Memory B cell (primary cell): ENCODE results near the gene TMPRSS4.

Source experiments
- ATAC-seq: fragments of 150-1000 bp; cut with Tn5 transposase; 2 replicates; pipeline ENCODE4 v1.10.0; 2021; ENCODE audit warnings: low read depth, mild to moderate bottlenecking, moderate library complexity
- DNase-seq, 2 donors: peaks; one replicate each; pipeline ENCODE4 v3.0.0; 2022; ENCODE audit warnings: low spot score in 2 of 2
- H3K27ac Mint-ChIP-seq: one replicate; pipeline ENCODE4 v1.8.0; 2022; ENCODE audit warnings: mild to moderate bottlenecking, moderate library complexity, mixed read lengths
- H3K27me3 Mint-ChIP-seq: one replicate; pipeline ENCODE4 v1.8.0; 2022; ENCODE audit warnings: mixed read lengths
- H3K36me3 Mint-ChIP-seq: one replicate; pipeline ENCODE4 v1.8.0; 2022; ENCODE audit warnings: mild to moderate bottlenecking, mixed read lengths
- H3K4me1 Mint-ChIP-seq: one replicate; pipeline ENCODE4 v1.8.0; 2022; ENCODE audit warnings: mixed read lengths
- H3K4me3 Mint-ChIP-seq: one replicate; pipeline ENCODE4 v1.8.0; 2022; ENCODE audit warnings: mild to moderate bottlenecking, moderate library complexity, mixed read lengths
- H3K9me3 Mint-ChIP-seq: one replicate; pipeline ENCODE4 v1.8.0; 2022; ENCODE audit warnings: mixed read lengths

The TMPRSS4 gene

GRCh38 chr11:118149493-118149892 lies 72.6 kb downstream of the TMPRSS4 start:
- Mint-ChIP-seq H3K27me3 (peaks cover 22% of the 10 kb centered on the region), H3K4me3 (no peak overlapping the region), H3K4me1 (peaks cover 6% of the 10 kb centered on the region), H3K9me3 (no peaks in the 10 kb centered on the region), H3K27ac (no peak overlapping the region), H3K36me3 (no peaks in the 10 kb centered on the region)
- ATAC-seq (no peak), DNase-seq (no peak)

GRCh38 chr11:118151431-118151830 lies 74.6 kb downstream of the TMPRSS4 start:
- no peaks in the 10 kb centered on the region for H3K36me3 Mint-ChIP-seq
- no peak overlapping the region for H3K27ac Mint-ChIP-seq
- ATAC-seq (no peak), DNase-seq (no peak)
- peaks cover 6% of the 10 kb centered on the region for H3K4me1 Mint-ChIP-seq
- H3K27me3 Mint-ChIP-seq, result peaks cover 22% of the 10 kb centered on the region
- H3K4me3 Mint-ChIP-seq, result no peak overlapping the region
- H3K9me3 Mint-ChIP-seq, result no peaks in the 10 kb centered on the region

- DNase-seq, result no peak
- peaks cover 6% of the 10 kb centered on the region for H3K4me1 Mint-ChIP-seq
- peak overlapping the region; percentile 39 for H3K4me3 Mint-ChIP-seq
- H3K27me3 Mint-ChIP-seq, result peaks cover 28% of the 10 kb centered on the region
- no peak overlapping the region for H3K27ac Mint-ChIP-seq
- no peaks in the 10 kb centered on the region for H3K9me3 Mint-ChIP-seq
- H3K36me3 Mint-ChIP-seq, result no peaks in the 10 kb centered on the region
- ATAC-seq, result no peak
Measured at GRCh38 chr11:118152020-118152551, 75.2 kb downstream of the TMPRSS4 start.

- ATAC-seq, result peak; percentile 26
- Mint-ChIP-seq H3K9me3 (no peaks in the 10 kb centered on the region), H3K27me3 (peaks cover 32% of the 10 kb centered on the region), H3K36me3 (no peaks in the 10 kb centered on the region), H3K4me3 (peak within 1 kb of the TSS; percentile 55), H3K27ac (no peak within 1 kb of the TSS), H3K4me1 (peaks cover 6% of the 10 kb centered on the region)
- no peak for DNase-seq
Measured at GRCh38 chr11:118152552-118153471, 75.9 kb downstream of the TMPRSS4 start, which contains the start of gene SCN4B. TSS of gene SCN4B (minus strand) at chr11:118152823. CDS start at chr11:118152673, 150 bp downstream.

- Mint-ChIP-seq H3K9me3 (no peaks in the 10 kb centered on the region), H3K27me3 (peaks cover 36% of the 10 kb centered on the region), H3K36me3 (no peaks in the 10 kb centered on the region), H3K4me3 (peak overlapping the region; percentile 55), H3K27ac (no peak overlapping the region), H3K4me1 (peaks cover 6% of the 10 kb centered on the region)
- DNase-seq, result no peak
- no peak for ATAC-seq
Measured at GRCh38 chr11:118153516-118153915, 76.6 kb downstream of the TMPRSS4 start.

- ATAC-seq (no peak), DNase-seq (no peak)
- Mint-ChIP-seq H3K27ac (no peak overlapping the region), H3K4me3 (peak overlapping the region; percentile 55), H3K9me3 (no peaks in the 10 kb centered on the region), H3K4me1 (peaks cover 6% of the 10 kb centered on the region), H3K36me3 (no peaks in the 10 kb centered on the region), H3K27me3 (peaks cover 39% of the 10 kb centered on the region)
Measured at GRCh38 chr11:118153976-118154375, 77.1 kb downstream of the TMPRSS4 start.

GRCh38 chr11:118154641-118155040 lies 77.8 kb downstream of the TMPRSS4 start:
- no peak overlapping the region for H3K4me3 Mint-ChIP-seq
- no peaks in the 10 kb centered on the region for H3K9me3 Mint-ChIP-seq
- ATAC-seq (no peak), DNase-seq (no peak)
- H3K27me3 Mint-ChIP-seq, result peaks cover 43% of the 10 kb centered on the region
- peaks cover 6% of the 10 kb centered on the region for H3K4me1 Mint-ChIP-seq
- H3K36me3 Mint-ChIP-seq, result no peaks in the 10 kb centered on the region
- no peak overlapping the region for H3K27ac Mint-ChIP-seq

GRCh38 chr11:118155776-118156530 lies 79.1 kb downstream of the TMPRSS4 start:
- ATAC-seq, result no peak
- peaks cover 40% of the 10 kb centered on the region for H3K27me3 Mint-ChIP-seq
- H3K4me3 Mint-ChIP-seq, result no peak overlapping the region
- H3K27ac Mint-ChIP-seq, result no peak overlapping the region
- H3K9me3 Mint-ChIP-seq, result no peaks in the 10 kb centered on the region
- H3K4me1 Mint-ChIP-seq, result peaks cover 6% of the 10 kb centered on the region
- DNase-seq, result no peak
- no peaks in the 10 kb centered on the region for H3K36me3 Mint-ChIP-seq

- Mint-ChIP-seq H3K27ac (no peak overlapping the region), H3K4me3 (no peak overlapping the region), H3K9me3 (no peaks in the 10 kb centered on the region), H3K4me1 (peaks cover 6% of the 10 kb centered on the region), H3K27me3 (peaks cover 43% of the 10 kb centered on the region), H3K36me3 (no peaks in the 10 kb centered on the region)
- DNase-seq, result no peak
- peak; percentile 42 for ATAC-seq
Measured at GRCh38 chr11:118156531-118157185, 79.8 kb downstream of the TMPRSS4 start.

- ATAC-seq (no peak), DNase-seq (no peak)
- Mint-ChIP-seq H3K27me3 (peaks cover 46% of the 10 kb centered on the region), H3K36me3 (no peaks in the 10 kb centered on the region), H3K27ac (no peak overlapping the region), H3K4me3 (no peak overlapping the region), H3K4me1 (peaks cover 6% of the 10 kb centered on the region), H3K9me3 (no peaks in the 10 kb centered on the region)
Measured at GRCh38 chr11:118157186-118157895, 80.5 kb downstream of the TMPRSS4 start.

- Mint-ChIP-seq H3K27me3 (peaks cover 37% of the 10 kb centered on the region), H3K4me3 (no peak overlapping the region), H3K36me3 (no peaks in the 10 kb centered on the region), H3K4me1 (no peaks in the 10 kb centered on the region), H3K27ac (no peak overlapping the region), H3K9me3 (no peaks in the 10 kb centered on the region)
- DNase-seq, result no peak
- ATAC-seq, result no peak
Measured at GRCh38 chr11:118161786-118162185, 84.9 kb downstream of the TMPRSS4 start.

- no peak overlapping the region for H3K4me3 Mint-ChIP-seq
- H3K27me3 Mint-ChIP-seq, result peaks cover 29% of the 10 kb centered on the region
- no peak overlapping the region for H3K27ac Mint-ChIP-seq
- no peaks in the 10 kb centered on the region for H3K36me3 Mint-ChIP-seq
- ATAC-seq (no peak), DNase-seq (no peak)
- H3K9me3 Mint-ChIP-seq, result no peaks in the 10 kb centered on the region
- H3K4me1 Mint-ChIP-seq, result no peaks in the 10 kb centered on the region
Measured at GRCh38 chr11:118162846-118163245, 86.0 kb downstream of the TMPRSS4 start.

GRCh38 chr11:118163494-118163893 lies 86.6 kb downstream of the TMPRSS4 start:
- H3K36me3 Mint-ChIP-seq, result no peaks in the 10 kb centered on the region
- no peak overlapping the region for H3K27ac Mint-ChIP-seq
- ATAC-seq (no peak), DNase-seq (no peak)
- no peaks in the 10 kb centered on the region for H3K4me1 Mint-ChIP-seq
- no peaks in the 10 kb centered on the region for H3K9me3 Mint-ChIP-seq
- no peak overlapping the region for H3K4me3 Mint-ChIP-seq
- H3K27me3 Mint-ChIP-seq, result peaks cover 27% of the 10 kb centered on the region
